ENCODE measurements around the gene REM1. TPM values are rescaled to one million over a fixed set of nuclear protein-coding genes. Genes with fewer than 3 reads are reported as not detected.

REM1 gene
- total RNA-seq (2016; rRNA removed; fragmentation: Illumina TruSeq; extraction: Trizol) (not detected in 2 replicates), polyA plus RNA-seq (2011; rRNA removed) (not detected in 2 replicates), polyA minus RNA-seq (2011; rRNA and poly(A)+ RNA removed; ENCODE audit: low replicate concordance) (not detected in 2 replicates), Bru-seq, nascent RNA (not detected), BruChase-seq, experiment 1, labeled RNA remaining after a 6-hour chase (not detected), BruChase-seq, experiment 2, labeled RNA remaining after a 2-hour chase (not detected)
- not detected in 2 replicates for total RNA-seq (2016; cell fraction: cytosol; rRNA removed; fragmentation: Illumina TruSeq; extraction: Trizol; ENCODE audit: low read depth)
- total RNA-seq (2016; cell fraction: insoluble cytoplasmic fraction; rRNA removed; fragmentation: Illumina TruSeq; extraction: Trizol), result not detected in 2 replicates
- not detected in 2 replicates for total RNA-seq (2016; cell fraction: membrane; rRNA removed; fragmentation: Illumina TruSeq; extraction: Trizol)
- not detected in 2 replicates for total RNA-seq (2016; cell fraction: nucleus; rRNA removed; fragmentation: Illumina TruSeq; extraction: Trizol)
- polyA plus RNA-seq (2011; cell fraction: cytosol; rRNA removed), result not detected in 2 replicates
- not detected in 2 replicates for polyA plus RNA-seq (2011; cell fraction: nucleus; rRNA removed)
- polyA plus RNA-seq (2012), result not detected in 2 replicates
- polyA plus RNA-seq (2016; cell fraction: cytosol; fragmentation: Illumina TruSeq; extraction: Trizol; ENCODE audit: low read depth), result not detected in 2 replicates
- polyA plus RNA-seq (2016; cell fraction: insoluble cytoplasmic fraction; fragmentation: Illumina TruSeq; extraction: Trizol; ENCODE audit: low read depth), result not detected in 2 replicates
- polyA plus RNA-seq (2016; cell fraction: membrane; fragmentation: Illumina TruSeq; extraction: Trizol; ENCODE audit: low read depth), result not detected in 2 replicates
- polyA plus RNA-seq (2016; cell fraction: nucleus; fragmentation: Illumina TruSeq; extraction: Trizol; ENCODE audit: insufficient read depth, low read depth), result not detected in 2 replicates
- polyA minus RNA-seq (2011; cell fraction: cytosol; rRNA and poly(A)+ RNA removed), result not detected in 2 replicates
- polyA minus RNA-seq (2011; cell fraction: nucleus; rRNA and poly(A)+ RNA removed), result not detected in 2 replicates
- long read RNA-seq, experiment 1, result 0 reads
- long read RNA-seq, experiment 2, result 0 reads

DNA sequence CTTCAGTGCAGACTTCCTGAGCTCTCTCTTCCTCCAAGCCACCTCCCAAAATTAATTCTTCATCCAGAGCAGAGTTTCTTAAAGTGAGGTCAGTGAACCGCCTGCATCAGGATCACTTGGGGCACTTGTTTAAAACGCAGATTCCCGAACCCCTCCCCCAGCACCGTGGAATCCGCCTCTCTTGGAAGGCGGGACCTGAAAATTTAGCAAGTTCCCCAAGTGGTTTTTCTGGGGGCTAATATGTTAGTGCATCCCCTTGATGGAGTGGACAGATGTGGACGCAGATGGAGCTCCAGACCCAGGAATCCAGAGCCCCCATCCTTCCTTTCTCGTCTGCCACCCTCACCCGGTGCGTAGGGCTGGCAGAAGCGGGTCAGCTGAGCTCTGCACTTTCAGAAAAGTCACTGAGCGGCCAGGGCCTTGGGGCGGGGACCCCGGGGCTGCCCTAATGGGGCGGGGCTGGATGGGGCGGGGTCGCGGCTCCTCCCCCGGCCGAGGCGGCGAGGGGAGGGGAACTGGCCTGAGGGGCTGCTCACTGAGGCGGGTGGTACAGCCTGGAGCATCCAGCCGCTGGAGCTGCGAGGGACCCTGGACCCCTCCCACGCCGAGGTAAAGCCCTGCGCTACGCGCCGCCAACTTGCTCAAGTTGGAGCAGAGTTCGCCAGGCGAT is at the start of gene REM1, which contains the start of gene DEFB124:
REM1 (plus strand) TSS at position 531 of the 670 bp plus-strand sequence. CDS start 1,158 bp downstream, outside the sequence.
DEFB124 (minus strand) TSS at position 370 of the 670 bp plus-strand sequence. CDS start 2,114 bp downstream, outside the sequence.
- BruUV-seq (replicated peaks), result no TSS peak
- ChIA-PET CTCF (ENCODE audit: low intra/inter-chr PET ratio, low total read pairs) (no interaction called here), POLR2A (no interaction called here)
- Histone ChIP-seq H3K4me2 (ENCODE audit: low read depth, low read length) (no peak within 1 kb of the TSS), H3K27me3 (ENCODE audit: control insufficient read depth in 1 of 2, insufficient read depth in 2 of 2, low read length in 2 of 2) (peaks cover 7 to 55% of the 10 kb centered on the region in 2 experiments; a peak in 3 of 5 replicates), H3K9me3 (ENCODE audit: low read length) (no peaks in the 10 kb centered on the region), H3K4me3 (replicated peaks in 1 of 3; ENCODE audit: insufficient read depth in 1 of 3, low read depth in 2 of 3, low read length in 3 of 3) (no peak within 1 kb of the TSS; a peak in 1 of 6 replicates), H3K27ac (ENCODE audit: extremely low read length, insufficient read depth, low read length) (no peak within 1 kb of the TSS), H3K4me1 (ENCODE audit: insufficient read depth, low read length) (no peaks in the 10 kb centered on the region), H2AFZ (ENCODE audit: low read length) (no peak within 1 kb of the TSS), H3K79me2 (ENCODE audit: insufficient read depth, low read length) (no peaks in the 10 kb centered on the region), H3K9ac (ENCODE audit: insufficient read depth, low read depth, low read length) (no peak within 1 kb of the TSS), H4K20me1 (ENCODE audit: insufficient read depth, low read length) (no peaks in the 10 kb centered on the region), H3K36me3 (replicated peaks in 1 of 2; ENCODE audit: control insufficient read depth in 1 of 2, insufficient read depth in 2 of 2, low read length in 2 of 2) (no peaks in the 10 kb centered on the region)
- peak; percentile 30 for ATAC-seq
- TF ChIP-seq XRCC5 (optimal IDR thresholded peaks at IDR 0.05; ENCODE audit: low read length) (no peak), NR3C1 (CRISPR knock-in tag; IDR thresholded peaks at IDR 0.05) (no peak), E2F5 (CRISPR knock-in tag; conservative IDR thresholded peaks at IDR 0.05) (no peak), RNF2 (conservative IDR thresholded peaks at IDR 0.05; ENCODE audit: low read depth) (no peak), MAFK (conservative IDR thresholded peaks at IDR 0.05 in 1 of 2, IDR thresholded peaks at IDR 0.05 in 1 of 2; ENCODE audit: low read length in 2 of 2) (no peak)
- TF ChIP-seq, protein P1, sequence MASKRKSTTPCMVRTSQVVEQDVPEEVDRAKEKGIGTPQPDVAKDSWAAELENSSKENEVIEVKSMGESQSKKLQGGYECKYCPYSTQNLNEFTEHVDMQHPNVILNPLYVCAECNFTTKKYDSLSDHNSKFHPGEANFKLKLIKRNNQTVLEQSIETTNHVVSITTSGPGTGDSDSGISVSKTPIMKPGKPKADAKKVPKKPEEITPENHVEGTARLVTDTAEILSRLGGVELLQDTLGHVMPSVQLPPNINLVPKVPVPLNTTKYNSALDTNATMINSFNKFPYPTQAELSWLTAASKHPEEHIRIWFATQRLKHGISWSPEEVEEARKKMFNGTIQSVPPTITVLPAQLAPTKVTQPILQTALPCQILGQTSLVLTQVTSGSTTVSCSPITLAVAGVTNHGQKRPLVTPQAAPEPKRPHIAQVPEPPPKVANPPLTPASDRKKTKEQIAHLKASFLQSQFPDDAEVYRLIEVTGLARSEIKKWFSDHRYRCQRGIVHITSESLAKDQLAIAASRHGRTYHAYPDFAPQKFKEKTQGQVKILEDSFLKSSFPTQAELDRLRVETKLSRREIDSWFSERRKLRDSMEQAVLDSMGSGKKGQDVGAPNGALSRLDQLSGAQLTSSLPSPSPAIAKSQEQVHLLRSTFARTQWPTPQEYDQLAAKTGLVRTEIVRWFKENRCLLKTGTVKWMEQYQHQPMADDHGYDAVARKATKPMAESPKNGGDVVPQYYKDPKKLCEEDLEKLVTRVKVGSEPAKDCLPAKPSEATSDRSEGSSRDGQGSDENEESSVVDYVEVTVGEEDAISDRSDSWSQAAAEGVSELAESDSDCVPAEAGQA (IDR thresholded peaks at IDR 0.05; ENCODE audit: low read depth), result no peak
- TF ChIP-seq, protein P1 (CRISPR knock-in tag; IDR thresholded peaks at IDR 0.05; ENCODE audit: borderline replicate concordance), result no peak
- TF ChIP-seq, protein P2, sequence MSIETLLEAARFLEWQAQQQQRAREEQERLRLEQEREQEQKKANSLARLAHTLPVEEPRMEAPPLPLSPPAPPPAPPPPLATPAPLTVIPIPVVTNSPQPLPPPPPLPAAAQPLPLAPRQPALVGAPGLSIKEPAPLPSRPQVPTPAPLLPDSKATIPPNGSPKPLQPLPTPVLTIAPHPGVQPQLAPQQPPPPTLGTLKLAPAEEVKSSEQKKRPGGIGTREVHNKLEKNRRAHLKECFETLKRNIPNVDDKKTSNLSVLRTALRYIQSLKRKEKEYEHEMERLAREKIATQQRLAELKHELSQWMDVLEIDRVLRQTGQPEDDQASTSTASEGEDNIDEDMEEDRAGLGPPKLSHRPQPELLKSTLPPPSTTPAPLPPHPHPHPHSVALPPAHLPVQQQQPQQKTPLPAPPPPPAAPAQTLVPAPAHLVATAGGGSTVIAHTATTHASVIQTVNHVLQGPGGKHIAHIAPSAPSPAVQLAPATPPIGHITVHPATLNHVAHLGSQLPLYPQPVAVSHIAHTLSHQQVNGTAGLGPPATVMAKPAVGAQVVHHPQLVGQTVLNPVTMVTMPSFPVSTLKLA (IDR thresholded peaks at IDR 0.05), result no peak
- 31% methylated on average over 11 of the region's 33 CpGs for WGBS (ENCODE audit: low lambda C conversion rate)
- FAIRE-seq, result no peak
- intact Hi-C loops (cut with micrococcal nuclease; ENCODE audit: unreplicated experiment) (no loop called here), in situ Hi-C loops (cut with HindIII; ENCODE audit: extremely low pct_ligation_motif_present, low pct_unique_long_range_greater_than_20kb) (loop anchor here (10.0 kb wide), 1 partner anchor 60 kb away; no protein-coding TSS in a partner anchor)
- no peak for DNase-seq (ENCODE audit: low spot score)

Data from HepG2 (cell line).